ENCODE data around the gene TRIM17. TPM values are rescaled to one million over a fixed set of nuclear protein-coding genes. Genes with fewer than 3 reads are reported as not detected.

TRIM17 gene
- total RNA-seq, 1 experiment from 2014 or later, result 0.54 TPM

GRCh38 chr1:228372183-228373003 is 44.3 kb downstream of the TRIM17 start:
- Histone ChIP-seq H3K27me3 (replicated peaks; ENCODE audit: insufficient read depth, low read depth, low read length, poor library complexity) (no peaks in the 10 kb centered on the region), H3K4me1 (ENCODE audit: insufficient read depth, low read length, poor library complexity, severe bottlenecking) (no peaks in the 10 kb centered on the region), H3K9me3 (ENCODE audit: low read depth, low read length, poor library complexity, severe bottlenecking) (no peaks in the 10 kb centered on the region), H3K36me3 (ENCODE audit: insufficient read depth, low read length, poor library complexity, severe bottlenecking) (no peaks in the 10 kb centered on the region), H3K27ac (ENCODE audit: low read depth, low read length, poor library complexity, severe bottlenecking) (no peak overlapping the region), H3K4me3 (ENCODE audit: low read depth, low read length, poor library complexity, severe bottlenecking) (no peak overlapping the region)
- CTCF ChIA-PET, result no interaction called here
- TF ChIP-seq EZH2 (IDR thresholded peaks at IDR 0.05; ENCODE audit: borderline replicate concordance, low read depth, low read length, poor library complexity, severe bottlenecking) (no peak), CTCF (conservative IDR thresholded peaks at IDR 0.05; ENCODE audit: low read depth, low read length) (no peak)
- intact Hi-C loops (cut with micrococcal nuclease; ENCODE audit: unreplicated experiment), result no loop called here
- no peak for DNase-seq (ENCODE audit: low spot score)
- no TSS peak for BruUV-seq (replicated peaks)
- POLR2A ChIA-PET (ENCODE audit: low non-redundant PET), result no interaction called here

- POLR2A ChIA-PET (ENCODE audit: low non-redundant PET), result no interaction called here
- CTCF ChIA-PET, result no interaction called here
- TF ChIP-seq CTCF (conservative IDR thresholded peaks at IDR 0.05; ENCODE audit: low read depth, low read length) (no peak), EZH2 (IDR thresholded peaks at IDR 0.05; ENCODE audit: borderline replicate concordance, low read depth, low read length, poor library complexity, severe bottlenecking) (no peak)
- intact Hi-C loops (cut with micrococcal nuclease; ENCODE audit: unreplicated experiment), result no loop called here
- Histone ChIP-seq H3K9me3 (ENCODE audit: low read depth, low read length, poor library complexity, severe bottlenecking) (no peaks in the 10 kb centered on the region), H3K4me3 (ENCODE audit: low read depth, low read length, poor library complexity, severe bottlenecking) (no peak overlapping the region), H3K27ac (ENCODE audit: low read depth, low read length, poor library complexity, severe bottlenecking) (no peak overlapping the region), H3K4me1 (ENCODE audit: insufficient read depth, low read length, poor library complexity, severe bottlenecking) (no peaks in the 10 kb centered on the region), H3K36me3 (ENCODE audit: insufficient read depth, low read length, poor library complexity, severe bottlenecking) (no peaks in the 10 kb centered on the region), H3K27me3 (replicated peaks; ENCODE audit: insufficient read depth, low read depth, low read length, poor library complexity) (no peaks in the 10 kb centered on the region)
- no TSS peak for BruUV-seq (replicated peaks)
- no peak for DNase-seq (ENCODE audit: low spot score)
Observed at GRCh38 chr1:228371741-228372182, 44.9 kb downstream of the TRIM17 start.

- ChIA-PET POLR2A (ENCODE audit: low non-redundant PET) (no interaction called here), CTCF (no interaction called here)
- no peaks in the 10 kb centered on the region for H3K27me3 ChIP-seq (replicated peaks; ENCODE audit: insufficient read depth, low read depth, low read length, poor library complexity)
- no peak for TF ChIP-seq EZH2 (IDR thresholded peaks at IDR 0.05; ENCODE audit: borderline replicate concordance, low read depth, low read length, poor library complexity, severe bottlenecking)
- no peak for TF ChIP-seq CTCF (conservative IDR thresholded peaks at IDR 0.05; ENCODE audit: low read depth, low read length)
- BruUV-seq (replicated peaks), result no TSS peak
- H3K36me3 ChIP-seq (ENCODE audit: insufficient read depth, low read length, poor library complexity, severe bottlenecking), result no peaks in the 10 kb centered on the region
- no peak for DNase-seq (ENCODE audit: low spot score)
- no peaks in the 10 kb centered on the region for H3K9me3 ChIP-seq (ENCODE audit: low read depth, low read length, poor library complexity, severe bottlenecking)
- no peaks in the 10 kb centered on the region for H3K4me1 ChIP-seq (ENCODE audit: insufficient read depth, low read length, poor library complexity, severe bottlenecking)
- no peak overlapping the region for H3K27ac ChIP-seq (ENCODE audit: low read depth, low read length, poor library complexity, severe bottlenecking)
- H3K4me3 ChIP-seq (ENCODE audit: low read depth, low read length, poor library complexity, severe bottlenecking), result no peak overlapping the region
- intact Hi-C loops (cut with micrococcal nuclease; ENCODE audit: unreplicated experiment), result no loop called here
Observed at GRCh38 chr1:228370941-228371740, 45.5 kb downstream of the TRIM17 start.
